ENCODE measurements around the gene GSTM4.
A peak's percentile ranks its signal among the peaks of the same experiment; 100 is the strongest.
"Not testable (repeated sequence)": the region's sequence is repeated elsewhere in the genome, so short reads cannot be mapped to it uniquely, and the experiment has no call there.

The GSTM4 gene

GRCh38 chr1:109639841-109640184 is 16.1 kb upstream of the GSTM4 start:
- DNase-seq, result no peak

- peak; percentile 87 for DNase-seq
Observed at GRCh38 chr1:109640285-109640865, 15.5 kb upstream of the GSTM4 start.

DNA sequence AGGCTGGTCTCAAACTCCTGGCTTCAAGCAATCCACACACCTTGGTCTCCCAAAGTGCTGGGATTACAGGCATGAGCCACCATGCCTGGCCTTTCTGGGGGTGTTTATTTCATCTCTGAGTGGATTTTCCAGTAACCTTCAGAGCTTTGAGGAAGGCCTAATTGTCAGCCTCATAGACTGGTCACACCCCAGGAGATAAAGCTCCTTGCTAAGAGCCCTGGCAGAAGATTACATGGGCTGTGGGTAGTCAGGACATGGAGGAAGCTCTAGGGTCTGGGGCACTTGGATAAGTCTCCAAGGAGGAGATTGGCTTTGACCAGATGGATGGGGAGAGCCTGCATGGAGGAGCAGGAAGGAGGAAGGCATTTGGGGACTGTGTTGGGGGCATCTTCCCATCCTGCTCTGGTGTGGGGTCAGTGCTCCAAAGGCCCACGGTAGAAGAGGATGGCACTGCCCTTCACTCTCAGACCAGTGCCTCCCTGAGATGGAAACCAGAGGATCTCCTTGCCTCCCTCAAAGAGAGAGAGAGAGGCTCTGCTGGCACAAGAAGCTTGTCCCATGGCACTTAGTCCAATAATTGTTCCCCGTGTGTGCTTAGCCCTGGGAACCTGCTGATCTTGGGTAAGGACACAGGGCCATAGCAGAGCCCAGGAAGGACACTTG is 14.7 kb upstream of the GSTM4 start:
- no peak for DNase-seq

- no peak for DNase-seq
Observed at GRCh38 chr1:109641861-109642260, 14.0 kb upstream of the GSTM4 start.

DNA sequence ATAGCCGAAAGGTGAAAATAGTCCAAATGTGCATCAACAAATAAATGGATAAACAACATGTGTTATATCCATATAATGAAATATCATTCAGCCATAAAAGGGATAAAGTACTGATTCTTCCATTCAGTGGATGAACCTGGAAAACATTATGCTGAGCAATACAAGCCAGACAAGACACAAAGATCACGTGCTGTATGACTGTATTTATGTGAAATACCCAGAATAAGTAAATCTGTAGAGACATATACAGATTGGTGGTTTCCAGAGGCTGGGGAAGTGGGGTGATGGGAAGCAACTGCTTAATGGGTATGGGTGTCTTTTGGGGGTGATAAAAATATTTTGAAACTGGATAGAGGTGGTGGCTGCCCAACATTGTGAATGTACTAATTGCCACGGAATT is 13.3 kb upstream of the GSTM4 start:
- DNase-seq, result no peak

DNA sequence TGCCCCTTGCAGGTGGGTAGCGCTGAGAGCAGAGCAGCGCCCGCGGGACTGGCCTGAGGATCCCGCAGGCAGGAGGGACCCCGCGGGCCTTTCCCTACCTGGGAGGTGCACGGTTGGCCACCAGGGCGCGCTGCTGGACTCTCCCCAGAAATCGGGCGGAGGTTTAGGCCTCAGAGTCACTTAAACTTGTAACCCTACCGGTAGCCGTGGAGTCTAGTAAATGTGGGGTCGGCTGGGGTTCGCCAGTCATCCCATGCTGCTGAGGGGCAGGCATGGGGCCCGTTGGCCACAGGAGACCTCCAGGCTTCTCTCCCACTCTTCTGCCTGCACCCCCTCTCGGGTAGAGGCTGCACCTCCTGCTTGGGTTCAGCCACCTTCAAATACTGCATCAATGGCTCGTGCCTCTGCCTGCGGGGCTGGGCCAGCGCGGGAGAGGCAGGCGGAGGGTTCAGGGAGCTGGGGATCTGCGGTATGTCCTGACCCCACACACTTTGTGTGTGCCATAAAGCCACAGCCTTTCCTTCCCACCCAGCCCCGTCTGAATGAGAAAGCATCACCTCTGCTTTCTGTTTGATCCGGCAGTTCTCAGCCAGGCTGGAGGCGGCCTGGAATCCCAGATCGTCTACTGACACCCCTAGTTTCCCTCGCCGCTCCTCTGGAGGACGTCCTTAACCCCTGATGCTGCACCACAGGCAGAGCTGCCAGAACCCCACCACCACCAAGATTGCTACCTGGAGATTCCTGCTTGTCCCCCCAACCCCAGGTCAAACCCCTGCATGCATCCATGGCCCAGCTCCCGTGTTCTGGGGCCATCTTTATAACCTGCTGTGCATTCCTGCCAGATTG is 12.3 kb upstream of the GSTM4 start:
- DNase-seq, result peak; percentile 84

GRCh38 chr1:109644670-109645069 is 11.2 kb upstream of the GSTM4 start:
- no peak for DNase-seq

DNA sequence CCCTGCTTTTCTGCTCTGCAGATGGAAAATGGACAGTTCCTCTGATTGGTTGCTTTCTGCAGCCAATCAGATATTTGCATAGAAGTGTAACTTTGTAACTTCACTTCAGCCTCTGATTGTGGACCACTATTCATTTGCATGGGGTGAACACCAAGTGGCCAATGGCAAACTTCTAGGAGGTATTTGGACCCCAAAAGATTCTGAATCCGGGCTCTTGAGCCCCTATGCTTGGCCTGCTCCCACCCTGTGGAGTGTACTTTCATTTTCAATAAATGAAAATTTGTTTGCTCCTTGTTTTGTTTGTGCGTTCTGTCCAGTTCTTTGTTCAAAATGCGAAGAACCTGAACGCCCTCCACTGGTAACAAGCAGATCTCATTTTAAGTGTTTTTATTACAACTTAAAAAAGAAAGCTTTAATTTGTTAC is 6.4 kb upstream of the GSTM4 start:
- no peak for DNase-seq

- DNase-seq, result no peak
Observed at GRCh38 chr1:109650609-109651008, 5.3 kb upstream of the GSTM4 start.

DNA sequence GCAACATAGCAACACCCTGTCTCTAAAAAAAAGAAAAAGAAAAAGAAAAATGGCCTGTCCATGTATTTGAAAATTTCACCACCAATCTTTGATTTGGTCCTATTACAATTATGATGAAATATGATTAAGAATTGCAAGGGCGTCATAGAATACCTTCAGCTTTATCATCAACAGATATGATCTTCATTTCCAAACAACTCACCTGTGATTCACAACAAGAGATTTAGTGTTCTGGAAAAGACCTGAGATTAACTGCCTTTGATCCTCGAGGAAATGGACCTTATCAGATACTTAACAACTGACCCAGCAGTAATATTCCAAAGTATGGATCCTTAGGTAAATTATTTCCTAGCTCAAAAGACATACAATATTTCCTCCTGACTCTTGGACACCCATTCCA is 3.5 kb upstream of the GSTM4 start:
- no peak for DNase-seq

DNA sequence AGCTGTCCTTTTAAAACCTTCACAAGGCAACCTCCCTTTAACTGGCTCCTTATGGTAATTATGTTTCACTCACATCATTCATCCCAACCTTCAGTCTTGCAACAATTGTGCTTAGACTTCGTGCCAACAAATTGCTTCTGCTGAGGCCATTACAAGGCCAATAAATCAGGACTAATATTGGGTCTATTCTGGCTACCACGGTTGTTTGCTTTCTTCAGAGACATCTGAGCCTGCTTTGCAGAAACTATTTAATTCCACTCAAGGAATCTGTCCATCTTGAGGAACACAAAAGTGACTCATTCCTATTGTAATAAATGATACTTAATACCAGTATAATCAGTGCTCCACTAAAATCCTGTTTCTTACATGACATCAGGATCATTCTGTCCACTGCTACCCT is 2.6 kb upstream of the GSTM4 start:
- no peak for DNase-seq

DNA sequence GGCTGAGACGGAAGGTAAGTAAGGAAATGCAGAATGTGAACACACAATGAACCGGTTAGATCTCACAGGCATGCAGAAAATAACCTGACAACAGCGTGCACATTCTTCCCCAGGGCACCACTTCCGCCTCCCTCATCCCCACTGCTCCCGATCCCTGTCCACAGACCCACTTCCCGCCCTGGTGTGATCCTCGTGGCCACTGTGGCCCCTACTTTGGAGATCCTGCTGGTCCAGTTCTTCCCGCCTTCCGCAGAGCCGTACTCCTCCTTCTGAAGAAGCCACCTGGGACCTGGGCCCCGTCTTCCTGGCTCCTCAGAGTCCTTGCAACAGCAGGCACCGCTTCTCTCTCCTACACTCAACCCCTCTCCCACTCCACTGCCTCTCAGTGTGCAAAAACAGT is 1.4 kb upstream of the GSTM4 start:
- DNase-seq, result no peak

- no peak for DNase-seq
Observed at GRCh38 chr1:109657395-109657794, 1.5 kb downstream of the GSTM4 start.

DNA sequence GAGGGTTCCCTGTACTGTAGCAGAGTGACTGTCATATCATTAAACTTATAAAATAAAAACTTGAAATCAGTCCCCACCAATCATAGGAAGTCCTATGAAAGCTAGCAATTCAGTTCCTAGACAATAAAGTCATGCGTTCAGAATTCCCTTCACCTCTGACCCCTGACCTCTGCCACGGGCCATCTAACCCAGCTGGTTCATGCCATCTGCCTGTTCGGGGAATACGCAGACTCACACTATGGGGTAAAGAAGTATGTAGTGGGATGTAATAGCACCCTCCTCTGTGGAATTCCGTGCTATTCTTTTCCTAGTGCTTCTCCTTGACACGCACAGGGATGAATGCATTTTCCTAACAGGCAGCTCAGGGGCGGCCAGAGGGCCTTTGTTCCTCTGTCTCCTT is 2.1 kb downstream of the GSTM4 start:
- DNase-seq, result no peak

DNA sequence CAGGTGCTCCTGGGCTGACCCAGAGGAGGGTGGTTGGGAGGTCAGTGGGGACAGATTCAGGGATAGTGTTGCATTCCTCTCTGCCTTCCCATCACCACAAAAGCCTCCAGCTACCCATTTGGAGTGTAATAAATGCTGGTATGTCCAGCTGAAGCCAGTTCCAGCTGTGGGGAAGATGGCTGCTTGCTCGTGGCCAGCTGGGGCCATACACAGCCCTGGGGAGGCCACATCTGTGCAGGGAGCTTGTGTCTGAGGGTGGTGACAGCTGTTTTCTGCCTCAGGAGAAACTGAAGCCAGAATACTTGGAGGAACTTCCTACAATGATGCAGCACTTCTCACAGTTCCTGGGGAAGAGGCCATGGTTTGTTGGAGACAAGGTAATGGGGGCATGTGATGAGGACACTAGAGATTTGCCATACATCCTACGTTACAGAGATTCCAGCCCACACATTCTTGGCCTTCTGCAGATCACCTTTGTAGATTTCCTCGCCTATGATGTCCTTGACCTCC is 2.7 kb downstream of the GSTM4 start:
- no peak for DNase-seq

DNA sequence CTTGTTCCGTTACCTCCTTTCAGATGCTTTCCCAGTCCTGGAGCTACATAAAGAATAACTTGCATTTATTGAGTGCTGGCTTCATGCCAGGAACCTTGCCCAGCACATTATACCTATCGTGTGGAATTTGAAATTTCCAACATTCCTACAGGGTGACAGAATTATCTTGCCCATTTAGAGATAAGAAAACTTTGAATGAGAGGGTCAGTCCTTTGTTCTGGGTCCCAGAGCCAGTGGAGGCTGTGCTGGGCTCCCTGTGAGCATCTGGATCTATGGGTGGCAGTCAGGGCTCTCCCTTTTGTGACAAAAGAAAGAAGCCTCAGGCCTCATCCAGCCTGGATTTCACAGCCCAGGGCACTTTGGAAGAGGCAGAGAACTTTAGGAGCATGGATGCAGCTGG is 3.2 kb downstream of the GSTM4 start:
- no peak for DNase-seq

DNA sequence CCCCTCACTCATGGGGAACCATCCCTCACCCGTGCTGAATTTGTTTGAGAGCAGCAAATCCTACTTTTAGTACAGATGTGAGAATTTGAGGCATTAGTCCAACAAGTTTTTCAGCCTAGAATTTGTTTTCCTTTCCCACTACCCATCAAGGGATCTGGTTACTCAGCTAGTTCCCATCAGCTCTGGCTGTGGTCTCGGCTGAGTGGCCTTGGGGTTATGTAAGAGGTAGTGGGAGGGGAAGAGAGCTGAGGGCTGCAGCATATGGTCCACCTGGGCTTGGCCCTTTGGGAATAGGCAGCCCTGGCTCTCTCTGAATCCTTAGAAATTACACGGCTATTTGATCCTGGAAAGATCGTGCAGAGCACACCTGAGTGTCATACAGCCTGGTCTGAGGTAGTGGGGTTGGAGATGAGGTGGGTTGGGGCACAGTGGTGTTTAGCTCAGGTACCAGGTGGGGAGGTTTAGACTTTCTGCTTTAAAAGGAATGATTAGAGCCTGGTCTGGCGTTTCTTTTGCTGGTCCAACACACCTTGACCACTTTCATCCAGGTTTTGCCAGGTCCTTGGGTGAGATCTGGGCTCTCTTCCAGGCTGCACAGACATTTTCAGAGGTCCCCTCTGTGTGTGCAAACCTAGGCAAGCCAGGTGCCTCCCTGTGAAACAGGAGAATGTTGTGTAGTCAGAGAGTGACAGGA is 4.2 kb downstream of the GSTM4 start:
- no peak for DNase-seq

DNA sequence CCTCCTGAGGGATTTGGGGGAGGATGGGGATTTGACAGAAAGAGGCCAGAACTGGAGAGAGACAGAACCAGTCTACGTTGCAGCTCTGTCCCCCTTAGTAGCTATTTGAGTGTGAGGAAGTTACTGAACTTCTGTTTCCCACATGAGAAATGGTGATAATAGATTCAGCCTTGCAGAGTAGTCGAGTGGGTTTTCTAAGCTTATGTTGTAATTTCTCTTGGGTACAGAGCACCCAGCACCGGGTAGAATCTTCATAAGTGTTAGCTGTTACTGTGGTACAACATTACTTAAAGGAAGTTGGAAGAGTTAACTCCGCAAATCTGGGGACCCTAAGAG is 4.8 kb downstream of the GSTM4 start:
- not testable (repeated sequence) for DNase-seq

DNA sequence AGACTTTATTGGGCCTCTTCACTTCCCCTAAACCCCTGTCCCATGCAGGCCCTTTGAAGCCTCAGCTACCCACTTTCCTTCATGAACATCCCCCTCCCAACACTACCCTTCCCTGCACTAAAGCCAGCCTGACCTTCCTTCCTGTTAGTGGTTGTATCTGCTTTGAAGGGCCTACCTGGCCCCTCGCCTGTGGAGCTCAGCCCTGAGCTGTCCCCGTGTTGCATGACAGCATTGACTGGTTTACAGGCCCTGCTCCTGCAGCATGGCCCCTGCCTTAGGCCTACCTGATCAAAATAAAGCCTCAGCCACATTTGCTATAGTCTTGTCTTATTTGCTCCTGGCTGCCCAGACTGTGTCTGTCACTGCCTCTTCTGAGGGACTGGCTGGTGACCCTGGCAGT is 5.5 kb downstream of the GSTM4 start:
- no peak for DNase-seq

DNA sequence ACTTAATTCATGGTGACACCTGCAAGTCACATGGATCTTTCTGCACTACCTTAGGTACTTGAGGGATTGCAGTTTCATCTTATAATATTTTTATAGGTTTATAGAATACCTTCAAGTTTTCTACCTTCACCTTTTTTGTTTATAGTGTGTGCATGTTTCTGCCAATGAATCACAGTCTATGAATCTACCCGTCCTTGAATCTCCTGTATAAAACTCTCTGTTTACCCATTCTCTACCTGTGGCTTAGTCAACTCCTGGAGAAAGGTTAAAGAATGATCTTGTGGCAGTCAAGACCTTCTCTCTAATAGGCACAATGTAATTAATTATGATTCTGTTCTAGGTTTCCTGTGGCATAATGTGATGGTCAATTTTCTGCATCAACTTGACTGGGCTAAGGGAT is 8.8 kb downstream of the GSTM4 start:
- DNase-seq, result no peak

GRCh38 chr1:109667452-109668122 is 11.7 kb downstream of the GSTM4 start, which contains the start of gene GSTM2:
GSTM2 (plus strand) TSS chr1:109668057; CDS start chr1:109668116, 59 bp downstream.
- peak; percentile 74 for DNase-seq

GRCh38 chr1:109668123-109668775 is 12.3 kb downstream of the GSTM4 start:
- DNase-seq, result no peak

Measured in CD4-positive, alpha-beta T cell treated with Interleukin-12 subunit alpha and Interleukin-12 subunit beta, for 1 hour (primary cell).